DOHH2 (cell line): ENCODE measurements around the gene ISOC2.

Source experiments
- H3F3A ChIP-seq: fragments of 200-600 bp; sonication (generic), shearing (Covaris generic); 2 replicates; pipeline ENCODE4 v1.6.0; 2016; ENCODE audit warnings: antibody characterized with exemption, mild to moderate bottlenecking; ENCODE audit not compliant: control insufficient read depth, insufficient read depth
- H3K27ac ChIP-seq: fragments of 200-600 bp; sonication (generic); 2 replicates; pipeline ENCODE4 v1.5.1; 2014; ENCODE audit warnings: low read depth, mild to moderate bottlenecking, low read length, moderate library complexity
- H3K27me3 ChIP-seq: fragments of 200-600 bp; sonication (generic); 2 replicates; pipeline ENCODE4 v1.6.1; 2014; ENCODE audit warnings: mild to moderate bottlenecking, low read length, mixed read lengths; ENCODE audit not compliant: control insufficient read depth
- H3K36me3 ChIP-seq: fragments of 200-600 bp; sonication (generic); 2 replicates; pipeline ENCODE4 v1.6.1; 2014; ENCODE audit warnings: mild to moderate bottlenecking, low read length, moderate library complexity, mixed read lengths; ENCODE audit not compliant: control insufficient read depth
- H3K4me1 ChIP-seq: fragments of 200-600 bp; sonication (generic); 2 replicates; pipeline ENCODE4 v1.6.1; 2014; ENCODE audit warnings: mild to moderate bottlenecking, low read length, mixed read lengths; ENCODE audit not compliant: control insufficient read depth
- H3K4me2 ChIP-seq: fragments of 200-600 bp; sonication (generic); 2 replicates; pipeline ENCODE4 v1.6.0; 2014; ENCODE audit warnings: mild to moderate bottlenecking, low read length, moderate library complexity
- H3K4me3 ChIP-seq: fragments of 200-600 bp; sonication (generic); 2 replicates; pipeline ENCODE4 v1.5.1; 2014; ENCODE audit warnings: mild to moderate bottlenecking, low read length, mixed read lengths
- H3K79me2 ChIP-seq: fragments of 200-600 bp; sonication (generic); 2 replicates; pipeline ENCODE4 v1.6.1; 2014; ENCODE audit warnings: mild to moderate bottlenecking, low read length, mixed read lengths; ENCODE audit not compliant: control insufficient read depth
- H3K9me2 ChIP-seq: fragments of 200-600 bp; sonication (generic); replicated peaks from 2 replicates; pipeline ENCODE4 v1.6.1; 2014; ENCODE audit warnings: mild to moderate bottlenecking, low read length, mixed read lengths; ENCODE audit not compliant: control insufficient read depth
- H3K9me3 ChIP-seq: fragments of 200-600 bp; sonication (generic); 2 replicates; pipeline ENCODE4 v1.6.1; 2014; ENCODE audit warnings: antibody characterized with exemption, low read length, mixed read lengths; ENCODE audit not compliant: control insufficient read depth, insufficient read depth
- H4K20me1 ChIP-seq: fragments of 200-600 bp; sonication (generic); 2 replicates; pipeline ENCODE4 v1.6.0; 2014; ENCODE audit warnings: low read depth, mild to moderate bottlenecking, antibody characterized with exemption, low read length, moderate library complexity; ENCODE audit not compliant: control insufficient read depth, insufficient read depth
- EZH2phosphoT487 ChIP-seq: fragments of 200-600 bp; sonication (generic); IDR thresholded peaks from 2 replicates; pipeline ENCODE4 v1.6.1; 2017; ENCODE audit warnings: borderline replicate concordance, mild to moderate bottlenecking, antibody characterized with exemption, low read length, moderate library complexity, mixed read lengths
- TF ChIP-seq, protein P1 (sequence below): fragments of 200-600 bp; sonication (generic); IDR thresholded peaks from one replicate; pipeline ENCODE4 v1.5.1; 2014; ENCODE audit warnings: antibody characterized with exemption, mild to moderate bottlenecking, low read depth, low read length; ENCODE audit not compliant: poor library complexity, severe bottlenecking

ISOC2 gene

DNA sequence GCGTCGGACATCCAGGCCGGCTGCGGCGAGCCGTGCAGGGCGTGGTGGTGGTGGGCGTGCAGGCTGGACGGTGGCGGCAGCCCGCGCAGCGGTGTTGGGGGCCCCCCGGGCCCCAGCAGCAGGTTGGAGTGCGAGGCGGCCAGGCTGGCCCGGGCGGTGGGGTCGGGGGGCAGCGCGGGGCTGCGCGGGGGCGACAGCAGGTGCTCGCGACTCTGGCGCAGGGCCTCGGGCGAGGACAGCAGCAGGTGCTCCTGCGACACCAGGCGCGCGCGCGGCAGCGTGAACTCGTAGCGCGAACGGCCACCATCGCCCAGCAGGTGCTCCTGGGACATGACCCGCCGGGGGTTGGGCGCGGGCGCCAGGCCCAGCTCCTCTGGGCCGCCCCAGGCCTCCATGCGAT is 28.1 kb downstream of the ISOC2 start:
- H3F3A ChIP-seq, result no peaks in the 10 kb centered on the region
- no peaks in the 10 kb centered on the region for H3K79me2 ChIP-seq
- H3K9me2 ChIP-seq, result no peaks in the 10 kb centered on the region
- no peak overlapping the region for H3K4me2 ChIP-seq
- no peaks in the 10 kb centered on the region for H4K20me1 ChIP-seq
- TF ChIP-seq EZH2phosphoT487, result no peak
- TF ChIP-seq, protein P1, sequence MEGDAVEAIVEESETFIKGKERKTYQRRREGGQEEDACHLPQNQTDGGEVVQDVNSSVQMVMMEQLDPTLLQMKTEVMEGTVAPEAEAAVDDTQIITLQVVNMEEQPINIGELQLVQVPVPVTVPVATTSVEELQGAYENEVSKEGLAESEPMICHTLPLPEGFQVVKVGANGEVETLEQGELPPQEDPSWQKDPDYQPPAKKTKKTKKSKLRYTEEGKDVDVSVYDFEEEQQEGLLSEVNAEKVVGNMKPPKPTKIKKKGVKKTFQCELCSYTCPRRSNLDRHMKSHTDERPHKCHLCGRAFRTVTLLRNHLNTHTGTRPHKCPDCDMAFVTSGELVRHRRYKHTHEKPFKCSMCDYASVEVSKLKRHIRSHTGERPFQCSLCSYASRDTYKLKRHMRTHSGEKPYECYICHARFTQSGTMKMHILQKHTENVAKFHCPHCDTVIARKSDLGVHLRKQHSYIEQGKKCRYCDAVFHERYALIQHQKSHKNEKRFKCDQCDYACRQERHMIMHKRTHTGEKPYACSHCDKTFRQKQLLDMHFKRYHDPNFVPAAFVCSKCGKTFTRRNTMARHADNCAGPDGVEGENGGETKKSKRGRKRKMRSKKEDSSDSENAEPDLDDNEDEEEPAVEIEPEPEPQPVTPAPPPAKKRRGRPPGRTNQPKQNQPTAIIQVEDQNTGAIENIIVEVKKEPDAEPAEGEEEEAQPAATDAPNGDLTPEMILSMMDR, result no peak
- H3K4me1 ChIP-seq, result no peaks in the 10 kb centered on the region
- no peaks in the 10 kb centered on the region for H3K9me3 ChIP-seq
- H3K27ac ChIP-seq, result no peak overlapping the region
- no peak overlapping the region for H3K4me3 ChIP-seq
- no peaks in the 10 kb centered on the region for H3K36me3 ChIP-seq
- no peaks in the 10 kb centered on the region for H3K27me3 ChIP-seq

- H3K79me2 ChIP-seq, result no peaks in the 10 kb centered on the region
- no peak overlapping the region for H3K27ac ChIP-seq
- no peaks in the 10 kb centered on the region for H3K9me2 ChIP-seq
- TF ChIP-seq EZH2phosphoT487, result no peak
- TF ChIP-seq, protein P1, result no peak
- no peaks in the 10 kb centered on the region for H4K20me1 ChIP-seq
- no peak overlapping the region for H3K4me2 ChIP-seq
- H3K9me3 ChIP-seq, result no peaks in the 10 kb centered on the region
- no peaks in the 10 kb centered on the region for H3K27me3 ChIP-seq
- no peaks in the 10 kb centered on the region for H3K36me3 ChIP-seq
- H3K4me1 ChIP-seq, result no peaks in the 10 kb centered on the region
- no peaks in the 10 kb centered on the region for H3F3A ChIP-seq
- no peak overlapping the region for H3K4me3 ChIP-seq
These were observed 29.0 kb downstream of the ISOC2 start for GRCh38 chr19:55432241-55432959.

DNA sequence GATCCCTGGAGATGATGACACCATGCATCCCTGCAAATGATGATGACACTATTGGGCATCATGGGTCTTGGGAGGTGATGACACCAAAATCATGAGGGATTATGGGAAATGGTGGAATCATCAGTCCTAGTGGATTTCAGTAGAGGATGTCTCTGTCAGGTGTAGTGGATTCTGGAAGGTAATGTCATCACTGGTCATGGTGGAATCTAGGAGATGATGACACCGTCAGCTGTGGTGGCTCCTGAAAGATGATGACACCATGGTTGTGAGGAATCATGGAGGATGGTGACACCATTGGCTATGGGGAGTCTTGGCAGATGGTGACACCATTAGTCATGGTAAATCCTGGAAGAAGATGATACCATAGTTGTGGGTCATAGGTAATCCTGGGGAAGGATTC is 30.3 kb downstream of the ISOC2 start:
- no peaks in the 10 kb centered on the region for H3K79me2 ChIP-seq
- no peaks in the 10 kb centered on the region for H3F3A ChIP-seq
- H3K4me1 ChIP-seq, result no peaks in the 10 kb centered on the region
- no peaks in the 10 kb centered on the region for H3K27me3 ChIP-seq
- no peak overlapping the region for H3K27ac ChIP-seq
- TF ChIP-seq, protein P1, result no peak
- H3K4me2 ChIP-seq, result no peak overlapping the region
- no peak overlapping the region for H3K4me3 ChIP-seq
- H4K20me1 ChIP-seq, result no peaks in the 10 kb centered on the region
- H3K9me2 ChIP-seq, result no peaks in the 10 kb centered on the region
- no peaks in the 10 kb centered on the region for H3K36me3 ChIP-seq
- H3K9me3 ChIP-seq, result no peaks in the 10 kb centered on the region
